ENCODE data around the gene RAB27A. TPM values are rescaled to one million over a fixed set of nuclear protein-coding genes. Genes with fewer than 3 reads are reported as not detected.

The RAB27A gene
- total and polyA plus RNA-seq, 10 of the 15 experiments (the other 5 are each of a cell fraction or from before 2014, with no cell fraction given): 13.3 to 139 (median 35.2) TPM

DNA sequence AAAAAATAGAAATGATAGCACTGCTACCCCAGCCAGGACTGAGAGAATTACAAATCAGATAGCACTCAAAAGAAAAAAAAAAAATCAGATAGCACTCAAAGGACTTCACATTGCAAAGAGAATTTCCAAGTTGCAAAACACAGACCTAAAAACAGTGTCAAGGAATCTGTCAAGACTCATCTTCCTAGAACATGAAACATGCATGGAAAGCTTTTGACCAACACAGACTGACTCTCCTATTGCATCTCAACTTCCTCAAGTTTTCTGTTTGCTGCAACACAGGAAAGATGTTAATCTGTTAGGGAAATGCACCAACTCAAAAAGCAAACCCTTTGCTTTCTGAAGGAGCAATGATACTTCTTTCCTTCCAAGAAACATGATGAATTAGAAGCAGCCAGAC lies 42.3 kb downstream of the RAB27A start (continued):
- TF ChIP-seq MYB (IDR thresholded peaks at IDR 0.05; ENCODE audit: borderline replicate concordance, low read depth, low read length) (no peak), FOS (IDR thresholded peaks at IDR 0.05; ENCODE audit: borderline replicate concordance, extremely low read depth, insufficient read length) (no peak), IKZF1 (conservative IDR thresholded peaks at IDR 0.05) (no peak), NR2C1 (IDR thresholded peaks at IDR 0.05) (no peak)
- TF ChIP-seq, protein P1, sequence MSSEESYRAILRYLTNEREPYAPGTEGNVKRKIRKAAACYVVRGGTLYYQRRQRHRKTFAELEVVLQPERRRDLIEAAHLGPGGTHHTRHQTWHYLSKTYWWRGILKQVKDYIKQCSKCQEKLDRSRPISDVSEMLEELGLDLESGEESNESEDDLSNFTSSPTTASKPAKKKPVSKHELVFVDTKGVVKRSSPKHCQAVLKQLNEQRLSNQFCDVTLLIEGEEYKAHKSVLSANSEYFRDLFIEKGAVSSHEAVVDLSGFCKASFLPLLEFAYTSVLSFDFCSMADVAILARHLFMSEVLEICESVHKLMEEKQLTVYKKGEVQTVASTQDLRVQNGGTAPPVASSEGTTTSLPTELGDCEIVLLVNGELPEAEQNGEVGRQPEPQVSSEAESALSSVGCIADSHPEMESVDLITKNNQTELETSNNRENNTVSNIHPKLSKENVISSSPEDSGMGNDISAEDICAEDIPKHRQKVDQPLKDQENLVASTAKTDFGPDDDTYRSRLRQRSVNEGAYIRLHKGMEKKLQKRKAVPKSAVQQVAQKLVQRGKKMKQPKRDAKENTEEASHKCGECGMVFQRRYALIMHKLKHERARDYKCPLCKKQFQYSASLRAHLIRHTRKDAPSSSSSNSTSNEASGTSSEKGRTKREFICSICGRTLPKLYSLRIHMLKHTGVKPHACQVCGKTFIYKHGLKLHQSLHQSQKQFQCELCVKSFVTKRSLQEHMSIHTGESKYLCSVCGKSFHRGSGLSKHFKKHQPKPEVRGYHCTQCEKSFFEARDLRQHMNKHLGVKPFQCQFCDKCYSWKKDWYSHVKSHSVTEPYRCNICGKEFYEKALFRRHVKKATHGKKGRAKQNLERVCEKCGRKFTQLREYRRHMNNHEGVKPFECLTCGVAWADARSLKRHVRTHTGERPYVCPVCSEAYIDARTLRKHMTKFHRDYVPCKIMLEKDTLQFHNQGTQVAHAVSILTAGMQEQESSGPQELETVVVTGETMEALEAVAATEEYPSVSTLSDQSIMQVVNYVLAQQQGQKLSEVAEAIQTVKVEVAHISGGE (CRISPR knock-in tag; IDR thresholded peaks at IDR 0.05): no peak

DNA sequence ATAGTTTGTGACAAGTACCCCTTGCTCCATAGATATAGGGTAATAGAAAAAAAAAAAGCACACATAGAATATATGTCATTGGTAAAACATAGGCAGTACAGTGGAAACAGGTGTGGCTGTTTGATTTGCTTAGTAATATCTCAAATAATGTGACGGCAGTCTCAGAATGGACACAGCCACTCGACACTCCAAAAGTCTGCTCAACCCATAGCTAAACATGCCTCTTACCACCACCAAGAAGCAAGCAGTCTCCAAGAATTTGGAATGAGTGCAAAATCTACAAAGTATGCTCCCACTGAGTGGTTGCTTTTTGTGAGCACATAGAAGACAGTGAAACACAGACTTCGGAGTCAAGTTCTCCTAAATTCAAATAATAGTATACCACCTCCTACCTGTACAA lies 43.0 kb downstream of the RAB27A start:
- POLR2A ChIA-PET: interaction anchor here (0.7 kb wide), 1 partner anchor 18 kb away, joined by 3 read pairs; no protein-coding TSS in a partner anchor
- no peak for TF ChIP-seq ZZZ3 (IDR thresholded peaks at IDR 0.05; ENCODE audit: control insufficient read depth, insufficient read length, low read depth)
- TF ChIP-seq TCF7 (IDR thresholded peaks at IDR 0.05; ENCODE audit: borderline replicate concordance): no peak
- no peak for TF ChIP-seq IRF4 (IDR thresholded peaks at IDR 0.05; ENCODE audit: low read depth, low read length)
- no peak for TF ChIP-seq SIX5 (IDR thresholded peaks at IDR 0.05; ENCODE audit: low read depth, low read length, severe bottlenecking)
- no peak for TF ChIP-seq SIN3A (IDR thresholded peaks at IDR 0.05; ENCODE audit: low read depth, low read length)
- TF ChIP-seq NR2F1 (conservative IDR thresholded peaks at IDR 0.05): no peak
- TF ChIP-seq SUZ12 (IDR thresholded peaks at IDR 0.05; ENCODE audit: unreplicated experiment): no peak
- no peak for TF ChIP-seq SREBF2 (IDR thresholded peaks at IDR 0.05; ENCODE audit: low read length)
- TF ChIP-seq HCFC1 (IDR thresholded peaks at IDR 0.05; ENCODE audit: low read length): no peak
- TF ChIP-seq, protein P2, sequence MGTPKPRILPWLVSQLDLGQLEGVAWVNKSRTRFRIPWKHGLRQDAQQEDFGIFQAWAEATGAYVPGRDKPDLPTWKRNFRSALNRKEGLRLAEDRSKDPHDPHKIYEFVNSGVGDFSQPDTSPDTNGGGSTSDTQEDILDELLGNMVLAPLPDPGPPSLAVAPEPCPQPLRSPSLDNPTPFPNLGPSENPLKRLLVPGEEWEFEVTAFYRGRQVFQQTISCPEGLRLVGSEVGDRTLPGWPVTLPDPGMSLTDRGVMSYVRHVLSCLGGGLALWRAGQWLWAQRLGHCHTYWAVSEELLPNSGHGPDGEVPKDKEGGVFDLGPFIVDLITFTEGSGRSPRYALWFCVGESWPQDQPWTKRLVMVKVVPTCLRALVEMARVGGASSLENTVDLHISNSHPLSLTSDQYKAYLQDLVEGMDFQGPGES (IDR thresholded peaks at IDR 0.05): no peak
- no peak for TF ChIP-seq EP300 (IDR thresholded peaks at IDR 0.05; ENCODE audit: borderline replicate concordance in 1 of 2, control insufficient read depth in 1 of 2, low read depth in 2 of 2, low read length in 2 of 2)
- TF ChIP-seq EGR1 (IDR thresholded peaks at IDR 0.05; ENCODE audit: borderline replicate concordance in 1 of 2, low read depth in 2 of 2, low read length in 2 of 2): no peak
- TF ChIP-seq JUNB (IDR thresholded peaks at IDR 0.05): no peak
- TF ChIP-seq POLR2A (IDR thresholded peaks at IDR 0.05; ENCODE audit: low read depth, low read length): no peak
- TF ChIP-seq NFXL1 (IDR thresholded peaks at IDR 0.05; ENCODE audit: borderline replicate concordance): no peak

More for the DNA sequence above, 43.0 kb downstream of the RAB27A start:
- ATAC-seq (no peak), DNase-seq (ENCODE audit: low read depth, low spot score) (no peak), FAIRE-seq (no peak)
- Histone ChIP-seq H3K4me3 (no peak overlapping the region), H3K4me1 (ENCODE audit: control insufficient read depth, insufficient read depth, low read length) (no peaks in the 10 kb centered on the region), H3K27ac (ENCODE audit: control insufficient read depth, insufficient read depth) (no peak overlapping the region), H3K36me3 (ENCODE audit: control insufficient read depth in 2 of 2, insufficient read depth in 2 of 2, low read length in 1 of 2) (peaks cover 3 to 4% of the 10 kb centered on the region in 2 experiments; a peak in 3 of 4 replicates), H3K4me2 (ENCODE audit: control insufficient read depth, insufficient read depth) (no peak overlapping the region), H3K9me3 (replicated peaks; ENCODE audit: control insufficient read depth, insufficient read depth, low read length) (no peaks in the 10 kb centered on the region), H3K27me3 (replicated peaks in 1 of 2; ENCODE audit: control insufficient read depth in 2 of 2, insufficient read depth in 2 of 2, low read length in 1 of 2) (no peaks in the 10 kb centered on the region), H2AFZ (ENCODE audit: control insufficient read depth, low read depth, low read length) (no peak overlapping the region), H3K9ac (ENCODE audit: control insufficient read depth, insufficient read depth, low read length) (no peak overlapping the region), H4K20me1 (ENCODE audit: control insufficient read depth, insufficient read depth) (no peaks in the 10 kb centered on the region), H3K79me2 (ENCODE audit: control insufficient read depth, insufficient read depth, low read length) (no peaks in the 10 kb centered on the region)
- intact Hi-C loops (cut with micrococcal nuclease; ENCODE audit: unreplicated experiment) (no loop called here), in situ Hi-C loops (cut with MboI) (no loop called here)
- WGBS (ENCODE audit: insufficient coverage, insufficient replicate concordance, low lambda C conversion rate, missing lambda C conversion rate): 91% methylated on average over 3 of the region's 3 CpGs
- ChIA-PET CTCF (interaction anchor here (0.8 to 1.5 kb wide), 5 partner anchors 9 to 161 kb away, joined by 3 to 5 read pairs (median 3); no protein-coding TSS in a partner anchor), SMC1A (ENCODE audit: uncharacterized antibody, unreplicated experiment) (interaction anchor here (0.6 to 1.7 kb wide), 7 partner anchors 8 to 41 kb away, joined by 3 to 6 read pairs (median 3); no protein-coding TSS in a partner anchor), RAD21 (ENCODE audit: unreplicated experiment) (interaction anchor here (0.7 kb wide), 1 partner anchor 9 kb away, joined by 3 read pairs; no protein-coding TSS in a partner anchor)
- no TSS peak for BruUV-seq (replicated peaks)
